ENCODE results near the gene KCNN3.
"Not testable (repeated sequence)": the region's sequence is repeated elsewhere in the genome, so short reads cannot be mapped to it uniquely, and the experiment has no call there.

The KCNN3 gene

DNA sequence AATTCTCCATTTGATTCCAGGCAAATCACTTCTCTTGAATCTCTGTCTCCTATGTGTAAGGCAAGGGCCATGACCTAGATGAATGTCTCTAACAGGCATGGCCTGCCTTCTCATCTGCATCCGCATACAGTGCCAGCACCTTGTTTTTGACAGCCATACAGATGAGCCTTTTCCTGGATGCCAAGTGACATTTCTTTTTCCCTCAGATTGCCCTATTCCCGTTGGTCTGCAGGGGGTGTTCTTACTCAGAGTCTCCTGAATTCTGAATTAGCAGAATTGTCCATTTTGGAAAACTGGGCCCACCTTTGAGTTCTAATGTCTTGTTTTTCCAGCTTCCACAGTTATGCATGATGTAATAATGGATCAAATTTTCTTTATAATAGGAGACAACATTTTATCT, 174.1 kb downstream of the KCNN3 start:
- DNase-seq (ENCODE audit: low spot score) = no peak
- Histone ChIP-seq H3K27ac (no peak overlapping the region), H3K4me3 (no peak overlapping the region)
- TF ChIP-seq, protein P1, sequence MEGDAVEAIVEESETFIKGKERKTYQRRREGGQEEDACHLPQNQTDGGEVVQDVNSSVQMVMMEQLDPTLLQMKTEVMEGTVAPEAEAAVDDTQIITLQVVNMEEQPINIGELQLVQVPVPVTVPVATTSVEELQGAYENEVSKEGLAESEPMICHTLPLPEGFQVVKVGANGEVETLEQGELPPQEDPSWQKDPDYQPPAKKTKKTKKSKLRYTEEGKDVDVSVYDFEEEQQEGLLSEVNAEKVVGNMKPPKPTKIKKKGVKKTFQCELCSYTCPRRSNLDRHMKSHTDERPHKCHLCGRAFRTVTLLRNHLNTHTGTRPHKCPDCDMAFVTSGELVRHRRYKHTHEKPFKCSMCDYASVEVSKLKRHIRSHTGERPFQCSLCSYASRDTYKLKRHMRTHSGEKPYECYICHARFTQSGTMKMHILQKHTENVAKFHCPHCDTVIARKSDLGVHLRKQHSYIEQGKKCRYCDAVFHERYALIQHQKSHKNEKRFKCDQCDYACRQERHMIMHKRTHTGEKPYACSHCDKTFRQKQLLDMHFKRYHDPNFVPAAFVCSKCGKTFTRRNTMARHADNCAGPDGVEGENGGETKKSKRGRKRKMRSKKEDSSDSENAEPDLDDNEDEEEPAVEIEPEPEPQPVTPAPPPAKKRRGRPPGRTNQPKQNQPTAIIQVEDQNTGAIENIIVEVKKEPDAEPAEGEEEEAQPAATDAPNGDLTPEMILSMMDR (IDR thresholded peaks at IDR 0.05) = no peak

DNA sequence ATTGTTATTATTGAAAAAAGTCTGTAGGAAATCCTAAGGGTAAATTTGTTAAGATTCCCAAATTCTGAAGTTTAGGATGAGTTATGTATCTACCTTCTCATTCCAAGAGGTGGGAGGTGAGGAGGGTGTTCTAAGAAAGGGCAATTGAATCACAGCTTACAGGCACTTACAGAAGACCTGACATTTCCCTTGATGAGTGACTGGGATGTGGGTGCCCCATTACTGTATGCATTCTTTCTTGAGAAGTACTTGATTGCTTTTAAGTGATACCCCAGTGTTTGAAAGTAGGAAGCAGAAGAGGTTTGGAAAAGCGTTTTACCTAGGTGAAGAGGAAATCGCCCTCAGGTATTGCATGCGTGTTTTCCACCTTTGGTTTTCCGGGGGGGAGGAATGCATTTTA, 175.1 kb downstream of the KCNN3 start:
- DNase-seq (ENCODE audit: low spot score) = no peak
- no peak overlapping the region for H3K27ac ChIP-seq
- no peak overlapping the region for H3K4me3 ChIP-seq
- TF ChIP-seq, protein P1 (IDR thresholded peaks at IDR 0.05) = no peak

GRCh38 chr1:154689083-154689482, 181.0 kb downstream of the KCNN3 start:
- DNase-seq (ENCODE audit: low spot score) = no peak
- TF ChIP-seq, protein P1 (IDR thresholded peaks at IDR 0.05) = no peak
- Histone ChIP-seq H3K27ac (no peak overlapping the region), H3K4me3 (no peak overlapping the region)

GRCh38 chr1:154686507-154686906, 183.6 kb downstream of the KCNN3 start:
- Histone ChIP-seq H3K27ac (no peak overlapping the region), H3K4me3 (no peak overlapping the region)
- TF ChIP-seq, protein P1 (IDR thresholded peaks at IDR 0.05) = no peak
- DNase-seq (ENCODE audit: low spot score) = no peak

DNA sequence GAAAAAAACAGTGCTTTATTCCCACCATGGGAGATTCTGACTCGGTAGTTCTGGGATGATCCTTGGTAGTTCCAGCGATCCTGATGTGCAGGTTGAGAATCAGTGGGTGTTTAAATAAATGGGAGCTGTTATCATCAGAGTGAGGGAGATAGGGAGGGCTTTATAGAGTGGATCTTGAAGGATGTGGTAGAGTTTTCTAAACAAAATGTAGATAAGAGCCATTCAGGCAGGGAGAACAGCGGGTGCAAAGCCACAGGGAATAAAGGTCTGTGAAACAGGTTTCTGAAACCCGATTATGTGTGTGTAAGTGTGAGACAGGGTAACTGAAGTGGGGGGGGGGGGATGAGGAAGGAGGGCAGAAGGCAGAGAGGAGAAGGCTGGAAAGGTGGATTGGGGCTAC, 186.3 kb downstream of the KCNN3 start:
- no peak for DNase-seq (ENCODE audit: low spot score)
- TF ChIP-seq, protein P1 (IDR thresholded peaks at IDR 0.05) = no peak

GRCh38 chr1:154682254-154682653, 187.8 kb downstream of the KCNN3 start:
- no peak for DNase-seq (ENCODE audit: low spot score)
- Histone ChIP-seq H3K27ac (no peak overlapping the region), H3K4me3 (no peak overlapping the region)
- TF ChIP-seq, protein P1 (IDR thresholded peaks at IDR 0.05) = no peak

More for the DNA sequence above, 186.3 kb downstream of the KCNN3 start:
- H3K4me3 ChIP-seq = no peak overlapping the region
- no peak overlapping the region for H3K27ac ChIP-seq

DNA sequence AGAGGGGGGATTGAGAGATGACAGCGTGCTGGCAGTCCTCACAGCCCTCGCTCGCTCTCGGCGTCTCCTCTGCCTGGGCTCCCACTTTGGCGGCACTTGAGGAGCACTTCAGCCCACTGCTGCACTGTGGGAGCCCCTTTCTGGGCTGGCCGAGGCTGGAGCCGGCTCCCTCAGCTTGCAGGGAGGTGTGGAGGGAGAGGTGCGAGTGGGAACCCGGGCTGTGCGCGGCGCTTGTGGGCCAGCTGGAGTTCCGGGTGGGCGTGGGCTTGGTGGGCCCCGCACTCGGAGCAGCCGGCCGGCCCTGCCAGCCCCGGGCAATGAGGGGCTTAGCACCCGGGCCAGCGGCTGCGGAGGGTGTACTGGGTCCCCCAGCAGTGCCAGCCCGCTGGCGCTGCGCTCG, 192.2 kb downstream of the KCNN3 start:
- DNase-seq (ENCODE audit: low spot score); H3K4me3 ChIP-seq; H3K27ac ChIP-seq: not testable (repeated sequence)

GRCh38 chr1:154676847-154677246, 193.2 kb downstream of the KCNN3 start:
- H3K4me3 ChIP-seq; H3K27ac ChIP-seq; DNase-seq (ENCODE audit: low spot score): not testable (repeated sequence)

DNA sequence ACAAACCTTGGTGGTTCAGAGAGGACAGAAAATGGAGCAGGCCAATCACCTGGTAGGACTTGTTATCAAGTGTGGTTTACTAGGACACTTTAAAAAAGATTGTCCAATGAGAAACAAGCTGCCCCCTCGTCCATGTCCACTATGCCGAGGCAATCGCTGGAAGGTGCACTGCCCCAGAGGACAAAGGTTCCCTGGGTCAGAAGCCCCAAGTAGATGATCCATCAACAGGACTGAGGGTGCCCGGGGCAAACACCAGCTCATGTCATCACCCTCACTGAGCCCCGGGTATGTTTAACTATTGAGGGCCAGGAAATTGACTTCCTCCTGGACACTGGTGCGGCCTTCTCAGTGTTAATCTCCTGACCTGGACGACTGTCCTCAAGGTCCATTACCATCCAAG, 195.6 kb downstream of the KCNN3 start:
- H3K4me3 ChIP-seq; H3K27ac ChIP-seq; DNase-seq (ENCODE audit: low spot score): not testable (repeated sequence)

- DNase-seq (ENCODE audit: low spot score); H3K4me3 ChIP-seq; H3K27ac ChIP-seq: not testable (repeated sequence)
Measured at GRCh38 chr1:154672245-154672644, 197.8 kb downstream of the KCNN3 start.

DNA sequence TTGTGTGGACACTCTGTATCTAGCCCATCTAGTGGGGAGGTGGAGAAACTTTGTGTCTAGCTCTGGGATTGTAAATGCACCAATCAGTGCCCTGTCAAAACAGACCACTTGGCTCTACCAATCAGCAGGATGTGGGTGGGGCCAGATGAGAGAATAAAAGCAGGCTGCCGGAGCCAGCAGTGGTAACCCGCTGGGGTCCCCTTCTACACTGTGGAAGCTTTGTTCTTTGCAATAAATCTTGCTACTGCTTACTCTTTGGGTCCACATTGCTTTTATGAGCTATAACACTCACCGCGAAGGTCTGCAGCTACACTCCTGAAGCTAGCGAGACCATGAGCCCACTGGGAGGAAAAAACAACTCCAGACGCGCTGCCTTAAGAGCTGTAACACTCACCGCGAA, 198.7 kb downstream of the KCNN3 start:
- not testable (repeated sequence) for H3K4me3 ChIP-seq; H3K27ac ChIP-seq; DNase-seq (ENCODE audit: low spot score)

DNA sequence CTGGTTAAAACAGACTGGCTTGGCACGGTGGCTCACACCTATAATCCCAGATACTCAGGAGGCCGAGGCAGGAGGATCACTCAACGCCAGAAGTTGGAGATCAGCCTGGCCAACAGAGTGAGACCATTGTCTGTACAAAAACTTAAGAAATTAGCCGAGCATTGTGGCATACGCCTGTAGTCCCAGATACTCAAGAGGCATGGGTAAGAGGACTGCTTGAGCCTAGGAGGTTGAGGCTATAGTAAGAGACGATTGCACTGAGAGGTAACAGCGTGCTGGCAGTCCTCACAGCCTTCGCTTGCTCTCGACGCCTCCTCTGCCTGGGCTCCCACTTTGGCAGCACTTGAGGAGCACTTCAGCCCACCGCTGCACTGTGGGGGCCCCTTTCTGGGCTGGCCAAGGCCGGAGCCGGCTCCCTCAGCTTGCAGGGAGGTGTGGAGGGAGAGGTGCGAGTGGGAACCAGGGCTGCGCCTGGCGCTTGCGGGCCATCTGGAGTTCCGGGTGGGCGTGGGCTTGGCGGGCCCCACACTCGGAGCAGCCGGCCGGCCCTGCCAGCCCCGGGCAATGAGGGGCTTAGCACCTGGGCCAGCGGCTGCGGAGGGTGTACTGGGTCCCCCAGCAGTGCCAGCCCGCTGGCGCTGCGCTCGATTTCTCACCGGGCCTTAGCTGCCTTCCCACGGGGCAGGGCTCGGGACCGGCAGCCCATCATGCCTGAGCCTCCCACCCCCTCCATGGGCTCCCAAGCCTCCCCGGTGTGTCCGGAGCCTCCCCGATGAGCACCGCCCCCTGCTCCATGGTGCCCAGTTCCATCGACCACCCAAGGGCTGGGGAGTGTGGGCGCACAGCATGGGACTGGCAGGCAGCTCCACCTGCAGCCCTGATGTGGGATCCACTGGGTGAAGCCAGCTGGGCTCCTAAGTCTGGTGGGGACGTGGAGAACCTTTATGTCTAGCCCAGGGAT, 199.5 kb downstream of the KCNN3 start:
- not testable (repeated sequence) for DNase-seq (ENCODE audit: low spot score); H3K4me3 ChIP-seq; H3K27ac ChIP-seq
